GM21723 (cell line): ENCODE measurements around the gene DEFB113.

Experiments
- ATAC-seq: cut with Tn5 transposase; IDR thresholded peaks from one replicate; pipeline ENCODE4 v1.9.1; 2021; ENCODE audit warnings: mild to moderate bottlenecking, moderate library complexity; ENCODE audit not compliant: unreplicated experiment

The DEFB113 gene

DNA sequence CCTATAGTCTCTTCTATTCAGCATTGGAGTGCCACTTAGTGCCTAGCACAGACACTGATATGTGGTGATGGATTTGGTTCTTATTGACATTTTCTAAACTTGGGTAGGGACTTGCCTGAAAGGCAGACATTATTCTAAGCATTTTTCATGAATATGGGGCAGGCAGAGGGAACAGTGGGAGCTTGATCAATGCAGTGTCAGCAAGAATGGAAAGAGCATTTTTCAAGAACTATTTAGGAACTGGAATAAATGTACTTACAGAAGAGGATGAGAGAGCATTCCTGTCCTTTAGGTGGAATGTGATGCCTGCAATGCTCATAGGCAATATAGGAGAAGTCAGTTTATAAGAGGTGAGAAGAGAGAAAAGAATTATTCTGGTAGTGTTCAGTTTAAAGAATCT lies 31.6 kb downstream of the DEFB113 start:
- ATAC-seq, result no peak

DNA sequence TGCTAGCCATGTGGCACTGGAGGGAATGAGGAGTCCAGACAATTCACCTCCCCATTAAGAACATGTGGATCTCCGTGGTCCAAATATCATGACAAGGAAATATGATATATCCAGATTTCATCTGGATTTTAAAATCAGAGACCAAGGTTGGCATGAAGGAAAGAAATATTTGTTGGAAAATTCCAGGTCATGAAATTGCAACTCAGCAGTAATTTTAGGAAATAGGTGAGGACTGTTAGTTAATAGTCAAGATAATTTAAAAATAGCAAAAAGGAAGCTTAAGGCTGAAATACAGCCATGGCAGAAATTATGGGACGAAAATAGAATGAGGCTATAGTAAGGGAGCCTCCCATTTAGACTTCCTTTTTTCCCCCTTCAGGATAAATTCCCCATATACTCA lies 32.4 kb downstream of the DEFB113 start:
- no peak for ATAC-seq

DNA sequence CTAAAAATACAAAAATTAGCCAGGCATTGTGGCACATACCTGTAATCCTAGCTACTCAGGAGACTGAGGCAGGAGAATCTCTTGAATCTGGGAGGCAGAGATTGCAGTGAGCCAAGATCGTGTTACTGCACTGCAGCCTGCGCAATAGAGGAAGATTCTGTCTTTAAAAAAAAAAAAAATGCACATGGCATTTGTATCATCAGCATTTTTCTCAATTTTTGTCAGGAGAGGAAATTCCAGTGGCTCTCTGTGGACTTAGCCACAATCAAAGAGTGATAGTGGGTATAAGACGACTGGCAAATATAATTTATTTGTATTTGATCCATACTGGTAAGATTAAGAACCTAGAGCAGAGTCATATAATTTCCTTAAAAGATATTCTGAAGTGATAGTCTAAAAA lies 34.0 kb downstream of the DEFB113 start:
- no peak for ATAC-seq

- no peak for ATAC-seq
Observed at GRCh38 chr6:49934770-49935169, 34.7 kb downstream of the DEFB113 start.

- no peak for ATAC-seq
Observed at GRCh38 chr6:49933526-49933925, 35.9 kb downstream of the DEFB113 start.

- no peak for ATAC-seq
Observed at GRCh38 chr6:49929340-49929739, 40.1 kb downstream of the DEFB113 start.

DNA sequence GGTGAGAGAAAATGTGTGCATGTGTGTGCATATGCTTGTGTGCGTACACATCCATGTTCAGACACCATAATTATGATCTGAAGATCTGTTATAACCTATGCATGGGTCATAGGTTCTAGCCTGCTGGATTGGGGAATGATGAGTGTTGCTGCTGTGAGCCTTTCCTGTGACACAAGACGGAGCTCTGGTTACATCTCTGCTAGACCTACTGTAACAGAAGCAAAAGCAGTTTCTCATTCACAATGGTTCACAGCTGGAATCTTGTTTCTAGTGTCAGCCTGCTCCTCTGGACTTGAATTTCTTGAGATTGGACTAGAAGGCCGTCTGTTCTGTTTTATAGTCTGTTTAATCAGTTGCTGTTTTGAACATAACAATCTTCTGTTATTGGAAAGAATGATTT lies 45.6 kb downstream of the DEFB113 start:
- ATAC-seq, result no peak

DNA sequence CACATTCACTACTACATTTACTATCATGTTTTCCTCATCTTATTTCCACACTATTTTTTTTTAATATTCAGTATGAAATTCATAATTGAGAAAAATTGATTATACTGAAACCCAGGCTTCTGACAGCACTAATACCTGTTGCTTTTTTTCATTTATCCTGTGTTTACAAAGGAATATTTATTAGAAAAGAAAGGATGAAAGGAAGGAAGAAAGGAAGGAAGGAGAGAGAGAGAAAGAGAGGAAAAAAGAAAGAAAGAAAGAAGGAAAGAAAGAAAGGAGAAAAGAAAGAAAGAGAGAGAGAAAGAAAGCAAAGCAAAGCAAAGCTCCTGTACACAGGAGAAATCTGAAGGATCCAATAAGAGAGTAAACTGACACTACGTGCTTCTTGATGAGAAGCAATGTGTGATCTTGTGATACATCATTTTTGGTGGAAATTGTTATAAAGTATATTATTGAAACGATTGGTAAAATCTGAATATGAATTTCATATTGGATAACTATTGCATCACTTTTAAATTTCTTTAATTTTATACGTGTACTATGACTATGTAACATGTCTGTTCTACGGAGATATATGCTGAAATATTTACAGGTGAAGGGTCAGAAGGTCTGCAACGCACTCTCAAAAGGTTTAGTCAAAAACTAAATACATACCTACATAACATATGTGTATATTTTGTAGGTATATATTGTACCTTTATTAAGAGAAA lies 49.3 kb downstream of the DEFB113 start:
- ATAC-seq, result no peak

DNA sequence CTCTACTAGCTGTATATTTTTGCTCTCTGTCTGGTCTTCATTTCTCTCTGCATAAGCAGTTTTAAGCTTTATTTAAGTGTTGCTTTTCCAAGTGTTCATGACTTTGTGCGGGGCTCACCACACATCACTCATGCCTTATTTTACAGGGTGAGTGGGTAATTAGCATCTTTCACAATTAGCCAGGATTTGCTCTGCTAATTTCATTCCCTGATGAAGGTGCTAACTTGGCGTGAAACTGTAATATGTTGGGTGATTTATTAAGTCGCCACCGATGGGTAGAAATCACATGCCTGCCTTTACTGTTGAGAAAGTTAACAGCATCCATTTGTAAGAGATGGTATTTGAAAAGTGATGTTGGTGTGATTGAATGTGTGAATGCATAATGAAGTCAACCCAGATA lies 50.2 kb downstream of the DEFB113 start:
- no peak for ATAC-seq

GRCh38 chr6:49918787-49919186 lies 50.6 kb downstream of the DEFB113 start:
- ATAC-seq, result no peak
